Measurements from ENCODE around the gene TLK2.

DNA sequence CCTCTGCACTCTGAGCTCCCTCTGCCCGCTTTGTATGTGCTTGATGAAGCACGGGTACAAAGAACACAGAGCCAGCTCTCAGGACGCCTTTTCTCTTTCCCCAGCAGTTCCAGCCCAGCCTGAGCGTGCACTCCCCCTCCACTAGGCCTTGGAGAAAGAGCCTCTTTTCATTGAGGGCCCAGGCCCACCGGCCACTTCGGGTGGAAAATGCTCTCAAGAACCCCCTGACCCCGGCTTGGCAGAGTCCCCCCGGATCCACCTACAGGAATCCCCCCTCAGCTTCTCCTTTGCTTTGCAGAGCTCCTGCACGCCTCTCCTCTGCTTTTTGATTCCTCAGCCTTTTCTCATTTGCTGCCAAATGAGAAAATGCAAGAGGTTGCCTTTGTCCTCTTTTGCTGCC, 179.1 kb downstream of the TLK2 start:
- TF ChIP-seq, protein P1, sequence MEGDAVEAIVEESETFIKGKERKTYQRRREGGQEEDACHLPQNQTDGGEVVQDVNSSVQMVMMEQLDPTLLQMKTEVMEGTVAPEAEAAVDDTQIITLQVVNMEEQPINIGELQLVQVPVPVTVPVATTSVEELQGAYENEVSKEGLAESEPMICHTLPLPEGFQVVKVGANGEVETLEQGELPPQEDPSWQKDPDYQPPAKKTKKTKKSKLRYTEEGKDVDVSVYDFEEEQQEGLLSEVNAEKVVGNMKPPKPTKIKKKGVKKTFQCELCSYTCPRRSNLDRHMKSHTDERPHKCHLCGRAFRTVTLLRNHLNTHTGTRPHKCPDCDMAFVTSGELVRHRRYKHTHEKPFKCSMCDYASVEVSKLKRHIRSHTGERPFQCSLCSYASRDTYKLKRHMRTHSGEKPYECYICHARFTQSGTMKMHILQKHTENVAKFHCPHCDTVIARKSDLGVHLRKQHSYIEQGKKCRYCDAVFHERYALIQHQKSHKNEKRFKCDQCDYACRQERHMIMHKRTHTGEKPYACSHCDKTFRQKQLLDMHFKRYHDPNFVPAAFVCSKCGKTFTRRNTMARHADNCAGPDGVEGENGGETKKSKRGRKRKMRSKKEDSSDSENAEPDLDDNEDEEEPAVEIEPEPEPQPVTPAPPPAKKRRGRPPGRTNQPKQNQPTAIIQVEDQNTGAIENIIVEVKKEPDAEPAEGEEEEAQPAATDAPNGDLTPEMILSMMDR (conservative IDR thresholded peaks at IDR 0.05; ENCODE audit: low read depth in 2 of 2) = no peak
- TF ChIP-seq EZH2phosphoT487 (IDR thresholded peaks at IDR 0.05; ENCODE audit: unreplicated experiment) (no peak), EZH2 (IDR thresholded peaks at IDR 0.05; ENCODE audit: low read depth, unreplicated experiment) (no peak), ZNF331 (CRISPR knock-in tag; IDR thresholded peaks at IDR 0.05; ENCODE audit: low read depth) (no peak)
